HEK293T (cell line): ENCODE measurements around the gene SETD1B.
"Not testable (repeated sequence)": the region's sequence is repeated elsewhere in the genome, so short reads cannot be mapped to it uniquely, and the experiment has no call there.

Source experiments
- CTCF ChIA-PET: fragments of 350-600 bp; formaldehyde crosslinking; extraction: SDS; loops from one replicate; lab custom pipeline; 2021; ENCODE audit warnings: antibody characterized with exemption, inconsistent platforms; lab: Yijun Ruan, JAX
- POLR2A ChIA-PET: fragments of 350-600 bp; formaldehyde crosslinking; extraction: SDS; loops from one replicate; lab custom pipeline; 2020; ENCODE audit warnings: antibody characterized with exemption, inconsistent platforms; lab: Yijun Ruan, JAX
- DNase-seq: peaks from one replicate; pipeline ENCODE4 v3.0.0; 2012; ENCODE audit warnings: mixed read lengths; ENCODE audit errors: extremely low spot score
- ARNT ChIP-seq: fragments of 450-650 bp; IDR thresholded peaks from 2 replicates; pipeline ENCODE4 v1.6.1; 2017; ENCODE audit warnings: mild to moderate bottlenecking
- BHLHE40 ChIP-seq: fragments of 450-650 bp; IDR thresholded peaks from 2 replicates; pipeline ENCODE4 v1.6.1; 2016; ENCODE audit warnings: mild to moderate bottlenecking, moderate library complexity, borderline replicate concordance
- CTBP1 ChIP-seq: fragments of 450-650 bp; IDR thresholded peaks from 2 replicates; pipeline ENCODE4 v1.6.1; 2016; ENCODE audit warnings: borderline replicate concordance
- ELF4 ChIP-seq: fragments of 450-650 bp; IDR thresholded peaks from 2 replicates; pipeline ENCODE4 v1.6.1; 2017; ENCODE audit warnings: antibody characterized with exemption
- FOXA1 ChIP-seq: fragments of 450-650 bp; IDR thresholded peaks from 2 replicates; pipeline ENCODE4 v1.6.1; 2016; ENCODE audit warnings: mild to moderate bottlenecking
- FOXK2 ChIP-seq: fragments of 450-650 bp; IDR thresholded peaks from 2 replicates; pipeline ENCODE4 v1.6.1; 2016; ENCODE audit warnings: mild to moderate bottlenecking
- FOXM1 ChIP-seq: fragments of 450-650 bp; IDR thresholded peaks from 2 replicates; pipeline ENCODE4 v1.6.1; 2017; ENCODE audit warnings: mild to moderate bottlenecking, borderline replicate concordance
- HDGF ChIP-seq: fragments of 450-650 bp; IDR thresholded peaks from 2 replicates; pipeline ENCODE4 v1.6.1; 2017; ENCODE audit warnings: antibody characterized with exemption, borderline replicate concordance
- L3MBTL2 ChIP-seq: fragments of 450-650 bp; conservative IDR thresholded peaks from 2 replicates; pipeline ENCODE4 v1.6.1; 2016; ENCODE audit warnings: mild to moderate bottlenecking
- LEF1 ChIP-seq: fragments of 450-650 bp; IDR thresholded peaks from 2 replicates; pipeline ENCODE4 v1.6.1; 2017; ENCODE audit warnings: mild to moderate bottlenecking, borderline replicate concordance
- NFRKB ChIP-seq: fragments of 450-650 bp; IDR thresholded peaks from 2 replicates; pipeline ENCODE4 v1.6.1; 2016; ENCODE audit warnings: mild to moderate bottlenecking, moderate library complexity
- SP1 ChIP-seq: fragments of 450-650 bp; IDR thresholded peaks from 2 replicates; pipeline ENCODE4 v1.6.1; 2017
- SUZ12 ChIP-seq: fragments of 450-650 bp; IDR thresholded peaks from 2 replicates; pipeline ENCODE4 v1.6.1; 2016; ENCODE audit warnings: mild to moderate bottlenecking
- TARDBP ChIP-seq: fragments of 450-650 bp; IDR thresholded peaks from 2 replicates; pipeline ENCODE4 v1.6.1; 2016
- ZNF384 ChIP-seq: fragments of 450-650 bp; IDR thresholded peaks from 2 replicates; pipeline ENCODE4 v1.6.1; 2016
- TF ChIP-seq, protein P1 (sequence below): fragments of 450-650 bp; IDR thresholded peaks from 2 replicates; pipeline ENCODE4 v1.6.1; 2016

SETD1B gene

DNA sequence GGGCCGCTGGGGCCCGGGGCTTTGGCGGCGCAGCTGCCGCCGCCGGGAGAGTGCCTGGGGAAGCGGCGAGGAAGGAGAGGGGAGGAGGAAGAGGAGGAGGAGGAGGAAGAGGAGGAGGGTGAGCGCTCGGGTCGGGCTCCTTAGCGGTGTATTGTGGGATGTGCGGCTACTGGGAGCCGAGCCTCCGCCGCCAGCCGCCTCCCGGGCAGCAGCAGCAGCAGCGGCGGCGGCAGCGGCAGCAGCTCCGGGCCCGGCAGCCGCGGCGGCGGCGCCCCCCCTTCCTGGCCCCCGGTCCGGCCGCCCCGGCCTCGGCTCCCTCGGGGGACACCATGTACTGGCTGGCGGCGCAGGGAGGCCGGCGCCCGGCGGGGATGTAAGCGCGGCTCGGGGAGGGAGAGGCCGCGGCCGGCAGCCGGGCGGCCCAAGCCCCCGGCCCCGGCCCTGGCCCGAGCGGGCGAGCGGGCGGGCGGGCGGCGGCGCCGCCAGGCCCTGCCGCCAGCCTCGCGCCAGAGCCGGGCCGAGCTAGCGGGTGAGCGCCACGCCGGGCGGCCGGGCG is at the start of gene SETD1B:
Gene SETD1B (plus strand): TSS at position 149 of the 556 bp plus-strand sequence. CDS start 729 bp downstream, outside the sequence.
- ChIA-PET POLR2A (interaction anchor here (0.6 to 2.9 kb wide), 7 partner anchors 8 to 117 kb away, joined by 3 to 14 read pairs (median 5); partner anchors contain the start of genes PSMD9, RHOF and TMEM120B), CTCF (interaction anchor here (1.7 kb wide), 1 partner anchor 10 kb away, joined by 10 read pairs; the partner anchor contains the start of gene RHOF)
- DNase-seq, result no peak
- TF ChIP-seq SP1 (no peak), CTBP1 (no peak), SUZ12 (no peak), LEF1 (no peak), FOXM1 (peak; percentile 63; the same call in 1 of the 2 replicates), FOXK2 (no peak), NFRKB (no peak), BHLHE40 (no peak), HDGF (no peak)

DNA sequence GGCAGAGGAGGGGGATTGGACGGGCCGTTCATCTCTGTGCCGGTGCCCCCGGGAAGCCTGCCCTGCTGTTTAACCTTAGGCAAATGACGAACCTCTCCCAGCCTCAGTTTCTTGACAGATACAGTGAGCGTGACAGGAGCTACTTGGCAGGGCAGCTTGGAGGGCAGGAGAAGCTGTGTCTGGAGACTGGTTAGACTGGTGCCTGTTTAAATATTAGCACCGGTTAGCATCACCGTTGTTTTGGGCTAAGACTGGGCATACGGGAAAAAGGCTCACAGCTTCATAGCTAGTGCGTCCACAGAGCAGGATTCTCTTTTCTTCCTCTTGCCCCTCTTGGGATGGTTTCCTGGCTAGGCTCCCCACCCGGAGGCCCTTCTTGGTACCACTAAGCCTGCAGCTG is 49.0 kb upstream of the SETD1B start:
- no peak for TF ChIP-seq NFRKB
- no peak for TF ChIP-seq L3MBTL2
- no peak for TF ChIP-seq FOXK2
- TF ChIP-seq TARDBP, result no peak
- no peak for TF ChIP-seq SP1
- no peak for TF ChIP-seq SUZ12
- TF ChIP-seq, protein P1, sequence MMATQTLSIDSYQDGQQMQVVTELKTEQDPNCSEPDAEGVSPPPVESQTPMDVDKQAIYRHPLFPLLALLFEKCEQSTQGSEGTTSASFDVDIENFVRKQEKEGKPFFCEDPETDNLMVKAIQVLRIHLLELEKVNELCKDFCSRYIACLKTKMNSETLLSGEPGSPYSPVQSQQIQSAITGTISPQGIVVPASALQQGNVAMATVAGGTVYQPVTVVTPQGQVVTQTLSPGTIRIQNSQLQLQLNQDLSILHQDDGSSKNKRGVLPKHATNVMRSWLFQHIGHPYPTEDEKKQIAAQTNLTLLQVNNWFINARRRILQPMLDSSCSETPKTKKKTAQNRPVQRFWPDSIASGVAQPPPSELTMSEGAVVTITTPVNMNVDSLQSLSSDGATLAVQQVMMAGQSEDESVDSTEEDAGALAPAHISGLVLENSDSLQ, result no peak
- no peak for TF ChIP-seq LEF1
- no peak for TF ChIP-seq HDGF
- no peak for TF ChIP-seq FOXM1
- TF ChIP-seq ZNF384, result no peak
- TF ChIP-seq FOXA1, result no peak
- no peak for TF ChIP-seq ELF4
- no peak for TF ChIP-seq CTBP1
- no peak for TF ChIP-seq BHLHE40
- TF ChIP-seq ARNT, result no peak
- ChIA-PET POLR2A (interaction anchor here (0.6 to 0.7 kb wide), 2 partner anchors 17 to 46 kb away, joined by 3 read pairs; no protein-coding TSS in a partner anchor), CTCF (no interaction called here)
- DNase-seq, result no peak

DNA sequence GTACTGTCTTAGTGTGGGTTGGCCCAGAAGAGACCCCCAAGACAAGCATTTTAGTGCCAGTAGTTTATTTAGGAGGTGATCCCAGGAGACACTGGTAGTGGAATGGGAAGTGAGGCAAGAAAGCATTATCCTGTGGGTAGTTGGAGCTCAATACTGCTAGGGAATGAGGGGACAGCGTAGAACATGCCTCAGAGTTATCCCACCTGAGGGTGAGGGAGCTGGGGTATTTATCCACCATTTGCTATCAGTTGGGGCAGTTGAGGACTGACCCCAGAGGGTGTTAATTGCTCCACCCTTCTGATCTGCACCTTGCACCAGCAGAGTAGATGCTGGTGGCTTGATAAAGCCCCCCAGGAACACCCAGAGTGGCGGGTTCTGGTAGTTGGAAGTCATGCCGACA is 48.2 kb upstream of the SETD1B start:
- ChIA-PET CTCF (no interaction called here), POLR2A (interaction anchor here (0.7 kb wide), 1 partner anchor 16 kb away, joined by 3 read pairs; no protein-coding TSS in a partner anchor)
- TF ChIP-seq FOXK2, result no peak
- no peak for TF ChIP-seq TARDBP
- TF ChIP-seq L3MBTL2, result no peak
- TF ChIP-seq SUZ12, result no peak
- no peak for TF ChIP-seq HDGF
- no peak for TF ChIP-seq SP1
- no peak for TF ChIP-seq FOXM1
- no peak for DNase-seq

DNA sequence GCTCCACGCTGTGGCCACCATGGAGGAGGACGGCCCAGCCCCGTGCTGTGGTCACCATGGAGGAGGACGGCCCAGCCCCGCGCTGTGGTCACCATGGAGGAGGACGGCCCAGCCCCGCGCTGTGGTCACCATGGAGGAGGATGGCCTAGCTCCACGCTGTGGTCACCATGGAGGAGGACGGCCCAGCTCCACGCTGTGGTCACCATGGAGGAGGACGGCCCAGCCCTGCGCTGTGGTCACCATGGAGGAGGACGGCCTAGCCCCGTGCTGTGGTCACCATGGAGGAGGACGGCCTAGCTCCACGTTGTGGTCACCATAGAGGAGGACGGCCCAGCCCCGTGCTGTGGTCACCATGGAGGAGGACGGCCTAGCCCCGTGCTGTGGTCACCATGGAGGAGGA is 45.3 kb upstream of the SETD1B start:
- POLR2A ChIA-PET, DNase-seq: not testable (repeated sequence)
- CTCF ChIA-PET, result interaction anchor here (1.0 kb wide), 1 partner anchor 35 kb away, joined by 3 read pairs; the partner anchor contains the start of gene RHOF

DNA sequence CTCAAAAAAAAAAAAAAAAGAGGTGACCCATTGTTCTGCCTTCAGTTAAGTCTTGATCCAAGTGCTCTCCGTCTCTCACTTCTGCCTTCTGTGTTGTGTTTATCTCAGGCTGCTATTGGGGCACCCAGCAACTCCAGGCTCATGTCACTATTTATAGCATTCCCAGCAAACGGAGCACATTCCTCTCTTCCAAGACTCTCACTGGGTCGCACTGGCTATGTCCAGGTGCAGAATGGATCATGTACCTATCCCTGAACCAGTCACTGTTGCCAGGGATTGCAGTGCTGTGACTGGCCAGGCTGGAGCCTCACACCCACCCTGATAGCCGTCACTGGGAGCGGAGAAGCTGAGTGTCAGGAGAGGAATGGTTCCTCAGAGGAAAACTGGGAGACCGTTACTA is 41.5 kb upstream of the SETD1B start:
- no peak for TF ChIP-seq BHLHE40
- TF ChIP-seq ARNT, result no peak
- no peak for TF ChIP-seq NFRKB
- no peak for TF ChIP-seq SP1
- no peak for TF ChIP-seq HDGF
- TF ChIP-seq CTBP1, result no peak
- TF ChIP-seq L3MBTL2, result no peak
- CTCF ChIA-PET, result no interaction called here
- DNase-seq, result no peak
- POLR2A ChIA-PET, result no interaction called here

DNA sequence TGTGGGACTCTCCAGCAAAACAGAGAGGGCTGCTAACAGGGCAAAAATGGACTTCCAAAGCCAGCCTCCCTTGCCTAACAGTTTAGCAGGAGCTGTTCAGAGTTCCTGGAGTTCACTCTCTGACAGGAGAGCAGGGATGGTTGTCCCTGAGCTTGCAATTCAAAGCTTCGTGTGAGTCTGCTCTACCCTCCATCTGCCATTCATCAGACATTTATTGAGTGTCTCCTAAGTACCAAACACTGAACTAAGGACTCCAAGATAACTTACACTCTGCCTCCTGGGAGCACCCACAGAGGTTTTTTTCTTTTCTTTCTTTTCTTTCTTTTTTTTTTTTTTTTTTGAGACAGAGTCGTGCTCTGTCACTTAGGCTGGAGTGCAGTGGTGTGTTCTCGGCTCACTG is 39.0 kb upstream of the SETD1B start:
- no peak for DNase-seq
- CTCF ChIA-PET, result no interaction called here
- TF ChIP-seq NFRKB (no peak), SUZ12 (no peak), FOXA1 (no peak), FOXK2 (no peak), BHLHE40 (no peak), CTBP1 (no peak), ARNT (no peak), ELF4 (no peak), ZNF384 (no peak)
- POLR2A ChIA-PET, result no interaction called here

DNA sequence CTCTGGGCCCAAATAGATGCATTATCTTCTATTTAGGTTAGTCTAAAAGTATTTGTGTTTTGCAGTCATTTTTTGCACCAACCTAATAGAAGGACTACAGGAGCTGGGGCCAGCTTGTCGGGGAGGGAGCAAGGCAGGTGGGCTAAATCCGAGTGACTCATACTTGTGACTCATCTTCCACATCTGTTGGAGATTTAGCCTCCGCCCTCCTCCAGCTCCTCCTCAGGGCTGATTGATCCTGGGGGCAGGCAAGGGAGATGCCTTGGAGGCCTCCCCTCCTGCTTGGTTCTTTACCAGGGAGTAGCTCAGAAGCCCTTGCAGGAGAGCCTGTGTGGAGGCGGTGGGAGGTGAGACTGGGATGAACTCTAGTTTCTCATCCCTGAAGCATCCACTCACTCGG is 38.2 kb upstream of the SETD1B start:
- no peak for DNase-seq
- TF ChIP-seq HDGF (no peak), NFRKB (no peak), LEF1 (no peak), SUZ12 (no peak), ELF4 (no peak), ZNF384 (no peak), SP1 (no peak), L3MBTL2 (no peak), CTBP1 (no peak), FOXA1 (no peak), TARDBP (no peak), FOXK2 (no peak), ARNT (no peak)
- TF ChIP-seq, protein P1, result no peak
- ChIA-PET CTCF (interaction anchor here (0.8 kb wide), 1 partner anchor 29 kb away, joined by 3 read pairs; no protein-coding TSS in a partner anchor), POLR2A (interaction anchor here (0.8 kb wide), 1 partner anchor 52 kb away, joined by 3 read pairs; no protein-coding TSS in a partner anchor)
